Cerebellar cortex (tissue), 1 donor: ENCODE data around the gene PLAC9.
"Not testable (repeated sequence)": the region's sequence is repeated elsewhere in the genome, so short reads cannot be mapped to it uniquely, and the experiment has no call there.

Source experiments
- DNase-seq: peaks from one replicate; pipeline ENCODE4 v3.0.0-alpha.2; 2015; ENCODE audit warnings: low spot score

The PLAC9 gene

GRCh38 chr10:80132299-80133139 lies at the start of gene PLAC9:
PLAC9 (plus strand) TSS chr10:80132730; CDS start chr10:80132763, 33 bp downstream.
- no peak for DNase-seq

- no peak for DNase-seq
These were observed 42.4 kb upstream of the PLAC9 start for GRCh38 chr10:80090121-80090520.

GRCh38 chr10:80094231-80094630 lies 38.3 kb upstream of the PLAC9 start:
- no peak for DNase-seq

- DNase-seq: not testable (repeated sequence)
These were observed 34.3 kb upstream of the PLAC9 start for GRCh38 chr10:80098272-80098671.

- not testable (repeated sequence) for DNase-seq
These were observed 33.2 kb upstream of the PLAC9 start for GRCh38 chr10:80099295-80099694.

- DNase-seq: no peak
These were observed 32.4 kb upstream of the PLAC9 start for GRCh38 chr10:80100116-80100515.

- DNase-seq: no peak
These were observed 31.5 kb upstream of the PLAC9 start for GRCh38 chr10:80100861-80101695.

GRCh38 chr10:80104066-80104926 lies 28.2 kb upstream of the PLAC9 start:
- no peak for DNase-seq

- DNase-seq: no peak
These were observed 23.8 kb upstream of the PLAC9 start for GRCh38 chr10:80108576-80109239.

GRCh38 chr10:80110986-80111385 lies 21.5 kb upstream of the PLAC9 start:
- DNase-seq: no peak

GRCh38 chr10:80118669-80119068 lies 13.9 kb upstream of the PLAC9 start:
- no peak for DNase-seq

GRCh38 chr10:80122110-80122710 lies 10.3 kb upstream of the PLAC9 start:
- no peak for DNase-seq

GRCh38 chr10:80122746-80123145 lies 9.8 kb upstream of the PLAC9 start:
- no peak for DNase-seq

- DNase-seq: no peak
These were observed 5.7 kb upstream of the PLAC9 start for GRCh38 chr10:80126876-80127275.

GRCh38 chr10:80131499-80131901 lies 1.0 kb upstream of the PLAC9 start:
- no peak for DNase-seq

GRCh38 chr10:80133206-80133605 lies 676 bp downstream of the PLAC9 start:
- DNase-seq: no peak

- DNase-seq: not testable (repeated sequence)
These were observed 1.2 kb downstream of the PLAC9 start for GRCh38 chr10:80133687-80134086.

GRCh38 chr10:80136134-80136571 lies 3.6 kb downstream of the PLAC9 start:
- DNase-seq: no peak

GRCh38 chr10:80137031-80137862 lies 4.7 kb downstream of the PLAC9 start:
- no peak for DNase-seq

- no peak for DNase-seq
These were observed 5.4 kb downstream of the PLAC9 start for GRCh38 chr10:80137920-80138319.
